Measurements from ENCODE around the gene ABHD12B. TPM values are rescaled to one million over a fixed set of nuclear protein-coding genes. Genes with fewer than 3 reads are reported as not detected.
A peak's percentile ranks its signal among the peaks of the same experiment; 100 is the strongest.

ABHD12B gene
- total and polyA plus RNA-seq, 2 donors (not counting 3 experiments of a cell fraction or from before 2014, with no cell fraction given), result not detected

DNA sequence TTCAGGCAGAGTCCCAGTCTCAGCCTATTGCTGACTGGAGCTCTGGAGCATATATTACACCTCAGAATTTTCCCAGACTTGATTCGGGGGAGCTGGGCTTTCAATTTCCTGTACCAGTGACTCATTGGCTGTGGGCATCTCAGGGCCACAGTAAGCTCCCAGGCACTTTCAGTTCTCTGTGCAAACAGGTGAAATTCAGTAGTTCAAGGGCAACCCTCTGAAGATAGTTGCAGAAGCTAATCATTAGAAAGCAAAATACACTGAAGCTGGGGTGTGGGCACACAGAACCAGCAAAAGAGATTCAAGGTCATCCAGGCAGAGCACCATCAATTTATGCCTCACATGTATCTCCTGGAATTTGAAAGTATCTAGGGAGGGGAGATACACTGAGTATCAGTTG, 32.8 kb upstream of the ABHD12B start:
- ChIA-PET CTCF (interaction anchor here (0.8 to 1.8 kb wide), 4 partner anchors 9 to 65 kb away, joined by 3 to 11 read pairs (median 3); no protein-coding TSS in a partner anchor), POLR2A (no interaction called here)
- H3K36me3 ChIP-seq (ENCODE audit: control insufficient read depth in 2 of 2, extremely low read depth in 1 of 2, insufficient read depth in 2 of 2, low read length in 2 of 2), result no peaks in the 10 kb centered on the region
- no TSS peak for BruUV-seq (replicated peaks)
- H3K4me3 ChIP-seq (replicated peaks in 1 of 3; ENCODE audit: insufficient read depth in 1 of 3, low read depth in 1 of 3, low read length in 3 of 3), result no peak overlapping the region
- no peaks in the 10 kb centered on the region for H3K4me1 ChIP-seq (ENCODE audit: control insufficient read depth, extremely low read depth, insufficient read depth, low read length)
- no peaks in the 10 kb centered on the region for H3K9me1 ChIP-seq (replicated peaks; ENCODE audit: control insufficient read depth, extremely low read depth, insufficient read depth, low read length)
- dilution Hi-C loops (cut with MboI; ENCODE audit: extremely low pct_ligation_motif_present, low sequenced_read_pairs) (no loop called here), intact Hi-C loops (cut with micrococcal nuclease) (loop anchor here (10.0 kb wide), 1 partner anchor 524 kb away; the partner anchor contains the start of genes DMAC2L and L2HGDH)
- no peaks in the 10 kb centered on the region for H4K20me1 ChIP-seq (replicated peaks; ENCODE audit: control insufficient read depth, extremely low read depth, insufficient read depth, low read length)
- H3K27me3 ChIP-seq (ENCODE audit: control insufficient read depth in 2 of 2, insufficient read depth in 2 of 2, low read length in 2 of 2), result peaks cover 4 to 10% of the 10 kb centered on the region in 2 experiments
- DNase-seq (ENCODE audit: low read depth, low spot score) (no peak), FAIRE-seq (no peak)
- H3K4me2 ChIP-seq (ENCODE audit: insufficient read depth, low read length), result no peak overlapping the region
- H3K27ac ChIP-seq (ENCODE audit: insufficient read depth, low read depth, low read length), result no peak overlapping the region
- H3K79me2 ChIP-seq (ENCODE audit: control insufficient read depth, insufficient read depth, low read length), result no peaks in the 10 kb centered on the region
- no peak overlapping the region for H3K9ac ChIP-seq (replicated peaks; ENCODE audit: extremely low read depth, insufficient read depth, low read length)
- no peaks in the 10 kb centered on the region for H3K9me3 ChIP-seq (replicated peaks; ENCODE audit: control insufficient read depth, insufficient read depth, low read length)
- H2AFZ ChIP-seq (ENCODE audit: low read depth, low read length), result no peak overlapping the region
- TF ChIP-seq, protein P1, sequence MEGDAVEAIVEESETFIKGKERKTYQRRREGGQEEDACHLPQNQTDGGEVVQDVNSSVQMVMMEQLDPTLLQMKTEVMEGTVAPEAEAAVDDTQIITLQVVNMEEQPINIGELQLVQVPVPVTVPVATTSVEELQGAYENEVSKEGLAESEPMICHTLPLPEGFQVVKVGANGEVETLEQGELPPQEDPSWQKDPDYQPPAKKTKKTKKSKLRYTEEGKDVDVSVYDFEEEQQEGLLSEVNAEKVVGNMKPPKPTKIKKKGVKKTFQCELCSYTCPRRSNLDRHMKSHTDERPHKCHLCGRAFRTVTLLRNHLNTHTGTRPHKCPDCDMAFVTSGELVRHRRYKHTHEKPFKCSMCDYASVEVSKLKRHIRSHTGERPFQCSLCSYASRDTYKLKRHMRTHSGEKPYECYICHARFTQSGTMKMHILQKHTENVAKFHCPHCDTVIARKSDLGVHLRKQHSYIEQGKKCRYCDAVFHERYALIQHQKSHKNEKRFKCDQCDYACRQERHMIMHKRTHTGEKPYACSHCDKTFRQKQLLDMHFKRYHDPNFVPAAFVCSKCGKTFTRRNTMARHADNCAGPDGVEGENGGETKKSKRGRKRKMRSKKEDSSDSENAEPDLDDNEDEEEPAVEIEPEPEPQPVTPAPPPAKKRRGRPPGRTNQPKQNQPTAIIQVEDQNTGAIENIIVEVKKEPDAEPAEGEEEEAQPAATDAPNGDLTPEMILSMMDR (IDR thresholded peaks at IDR 0.05; ENCODE audit: extremely low read depth in 1 of 2, insufficient read depth in 1 of 2, low read depth in 1 of 2, low read length in 2 of 2), result no peak
- TF ChIP-seq EZH2 (IDR thresholded peaks at IDR 0.05; ENCODE audit: borderline replicate concordance, low read depth, low read length, severe bottlenecking) (no peak), FOS (IDR thresholded peaks at IDR 0.05; ENCODE audit: borderline replicate concordance, insufficient read depth, low read length) (peak; percentile 26), POLR2AphosphoS5 (IDR thresholded peaks at IDR 0.05; ENCODE audit: insufficient read depth, low read depth, low read length) (no peak)

DNA sequence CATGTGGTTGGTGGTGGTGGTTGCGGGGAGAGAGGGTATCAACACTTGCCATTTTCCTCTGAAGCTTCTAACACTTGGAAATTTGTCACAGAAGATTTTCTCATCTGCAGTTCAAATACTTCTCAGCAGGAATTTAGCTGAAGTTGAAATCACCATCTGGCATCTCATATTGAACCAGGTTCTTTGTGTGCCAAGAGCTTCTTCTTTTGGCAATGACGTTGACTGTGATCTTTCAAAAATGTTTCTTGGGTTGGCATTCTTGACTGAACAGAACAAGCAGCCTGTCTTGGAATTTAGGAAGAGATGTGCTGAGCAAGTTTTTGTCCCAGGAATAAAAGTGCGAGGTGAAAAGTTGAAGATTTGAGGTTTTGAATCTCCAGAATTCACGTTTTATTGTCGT, 32.2 kb upstream of the ABHD12B start:
- Histone ChIP-seq H3K79me2 (ENCODE audit: control insufficient read depth, insufficient read depth, low read length) (no peaks in the 10 kb centered on the region), H3K36me3 (ENCODE audit: control insufficient read depth in 2 of 2, extremely low read depth in 1 of 2, insufficient read depth in 2 of 2, low read length in 2 of 2) (no peaks in the 10 kb centered on the region), H2AFZ (ENCODE audit: low read depth, low read length) (no peak overlapping the region), H3K27me3 (ENCODE audit: control insufficient read depth in 2 of 2, insufficient read depth in 2 of 2, low read length in 2 of 2) (peaks cover 4 to 10% of the 10 kb centered on the region in 2 experiments), H3K9me3 (replicated peaks; ENCODE audit: control insufficient read depth, insufficient read depth, low read length) (no peaks in the 10 kb centered on the region), H3K4me1 (ENCODE audit: control insufficient read depth, extremely low read depth, insufficient read depth, low read length) (no peaks in the 10 kb centered on the region), H4K20me1 (replicated peaks; ENCODE audit: control insufficient read depth, extremely low read depth, insufficient read depth, low read length) (no peaks in the 10 kb centered on the region), H3K4me2 (ENCODE audit: insufficient read depth, low read length) (no peak overlapping the region), H3K9me1 (replicated peaks; ENCODE audit: control insufficient read depth, extremely low read depth, insufficient read depth, low read length) (no peaks in the 10 kb centered on the region), H3K4me3 (replicated peaks in 1 of 3; ENCODE audit: insufficient read depth in 1 of 3, low read depth in 1 of 3, low read length in 3 of 3) (no peak overlapping the region), H3K27ac (ENCODE audit: insufficient read depth, low read depth, low read length) (no peak overlapping the region), H3K9ac (replicated peaks; ENCODE audit: extremely low read depth, insufficient read depth, low read length) (no peak overlapping the region)
- intact Hi-C loops (cut with micrococcal nuclease), result loop anchor here (10.0 kb wide), 1 partner anchor 525 kb away; the partner anchor contains the start of genes DMAC2L and L2HGDH
- TF ChIP-seq MYC (IDR thresholded peaks at IDR 0.05; ENCODE audit: low read depth, low read length) (no peak), FOS (IDR thresholded peaks at IDR 0.05; ENCODE audit: borderline replicate concordance, insufficient read depth, low read length) (no peak), POLR2AphosphoS5 (IDR thresholded peaks at IDR 0.05; ENCODE audit: insufficient read depth, low read depth, low read length) (no peak), POLR2A (IDR thresholded peaks at IDR 0.05; ENCODE audit: low read depth, low read length) (no peak), JUN (IDR thresholded peaks at IDR 0.05; ENCODE audit: borderline replicate concordance, insufficient read depth, insufficient read length, low read depth) (no peak), GATA2 (IDR thresholded peaks at IDR 0.05; ENCODE audit: insufficient read depth, insufficient read length, low read depth, low read length) (no peak), EZH2 (IDR thresholded peaks at IDR 0.05; ENCODE audit: borderline replicate concordance, low read depth, low read length, severe bottlenecking) (no peak)
- TF ChIP-seq, protein P2, sequence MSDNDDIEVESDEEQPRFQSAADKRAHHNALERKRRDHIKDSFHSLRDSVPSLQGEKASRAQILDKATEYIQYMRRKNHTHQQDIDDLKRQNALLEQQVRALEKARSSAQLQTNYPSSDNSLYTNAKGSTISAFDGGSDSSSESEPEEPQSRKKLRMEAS (IDR thresholded peaks at IDR 0.05; ENCODE audit: insufficient read depth, insufficient read length), result no peak
- TF ChIP-seq, protein P1 (IDR thresholded peaks at IDR 0.05; ENCODE audit: extremely low read depth in 1 of 2, insufficient read depth in 1 of 2, low read depth in 1 of 2, low read length in 2 of 2), result no peak
- DNase-seq (ENCODE audit: low read depth, low spot score) (no peak), FAIRE-seq (no peak)
- BruUV-seq (replicated peaks), result no TSS peak
- CTCF ChIA-PET, result interaction anchor here (0.8 to 1.8 kb wide), 3 partner anchors 10 to 21 kb away, joined by 3 to 11 read pairs (median 3); no protein-coding TSS in a partner anchor
- dilution Hi-C loops (cut with MboI; ENCODE audit: extremely low pct_ligation_motif_present, low sequenced_read_pairs), result no loop called here
- POLR2A ChIA-PET, result no interaction called here
